OCI-LY1 (cell line): ENCODE measurements around the gene TGFB1.

ENCODE experiments used
- H2AFZ ChIP-seq: fragments of 200-600 bp; sonication (generic), shearing (Covaris generic); 2 replicates; pipeline ENCODE4 v1.6.0; 2014; ENCODE audit warnings: antibody characterized with exemption, mild to moderate bottlenecking, low read length
- H3F3A ChIP-seq: fragments of 200-600 bp; sonication (generic), shearing (Covaris generic); 2 replicates; pipeline ENCODE4 v1.6.0; 2014; ENCODE audit warnings: mild to moderate bottlenecking, antibody characterized with exemption, low read length, moderate library complexity; ENCODE audit not compliant: insufficient read depth
- H3K27ac ChIP-seq: fragments of 200-600 bp; sonication (generic); 2 replicates; pipeline ENCODE4 v1.5.1; 2014; ENCODE audit warnings: low read length, mixed run types, mild to moderate bottlenecking, low read depth; ENCODE audit not compliant: poor library complexity, severe bottlenecking
- H3K27me3 ChIP-seq: fragments of 200-600 bp; sonication (generic); 2 replicates; pipeline ENCODE4 v1.6.0; 2014; ENCODE audit warnings: antibody characterized with exemption, mild to moderate bottlenecking, low read length, moderate library complexity; ENCODE audit not compliant: insufficient read depth
- H3K36me3 ChIP-seq: fragments of 200-600 bp; sonication (generic); 2 replicates; pipeline ENCODE4 v1.6.1; 2014; ENCODE audit warnings: mild to moderate bottlenecking, antibody characterized with exemption, low read length, moderate library complexity, mixed read lengths; ENCODE audit not compliant: insufficient read depth
- H3K4me1 ChIP-seq: fragments of 200-600 bp; sonication (generic); 2 replicates; pipeline ENCODE4 v1.5.1; 2014; ENCODE audit warnings: mild to moderate bottlenecking, low read length, moderate library complexity; ENCODE audit not compliant: insufficient read depth, severe bottlenecking
- H3K4me2 ChIP-seq: fragments of 200-600 bp; sonication (generic), shearing (Covaris generic); 2 replicates; pipeline ENCODE4 v1.6.1; 2014; ENCODE audit warnings: low read length
- H3K4me3 ChIP-seq: fragments of 200-600 bp; sonication (generic); 2 replicates; pipeline ENCODE4 v1.5.1; 2014; ENCODE audit warnings: low read length, low read depth, mild to moderate bottlenecking, mixed read lengths; ENCODE audit not compliant: poor library complexity, severe bottlenecking
- H3K79me2 ChIP-seq: fragments of 200-600 bp; shearing (Covaris generic); 2 replicates; pipeline ENCODE4 v1.6.1; 2016; ENCODE audit warnings: mixed run types, low read length, mixed read lengths; ENCODE audit not compliant: insufficient read depth
- H3K9ac ChIP-seq: fragments of 200-600 bp; sonication (generic), shearing (Covaris generic); 2 replicates; pipeline ENCODE4 v1.6.1; 2014; ENCODE audit warnings: mild to moderate bottlenecking, low read length, mixed read lengths
- H3K9me2 ChIP-seq: fragments of 200-600 bp; sonication (generic), shearing (Covaris generic); 2 replicates; pipeline ENCODE4 v1.6.1; 2014; ENCODE audit warnings: low read depth, mild to moderate bottlenecking, low read length, mixed read lengths
- H3K9me3 ChIP-seq: fragments of 200-600 bp; shearing (Covaris generic); 2 replicates; pipeline ENCODE4 v1.6.1; 2014; ENCODE audit warnings: low read length, mixed read lengths
- H4K20me1 ChIP-seq: fragments of 200-600 bp; sonication (generic), shearing (Covaris generic); 2 replicates; pipeline ENCODE4 v1.6.0; 2016; ENCODE audit warnings: mild to moderate bottlenecking, low read length; ENCODE audit not compliant: insufficient read depth
- EZH2 ChIP-seq: fragments of 200-600 bp; sonication (generic), shearing (Covaris generic); IDR thresholded peaks from 2 replicates; pipeline ENCODE4 v1.8.0; 2017; ENCODE audit warnings: borderline replicate concordance, mixed run types, mild to moderate bottlenecking, antibody characterized with exemption, low read length, moderate library complexity, mixed read lengths
- TF ChIP-seq, protein P1 (sequence below): fragments of 200-600 bp; sonication (generic), shearing (Covaris generic); IDR thresholded peaks from 2 replicates; pipeline ENCODE4 v1.5.1; 2017; ENCODE audit warnings: mild to moderate bottlenecking, antibody characterized with exemption, low read length, moderate library complexity, mixed read lengths

The TGFB1 gene

DNA sequence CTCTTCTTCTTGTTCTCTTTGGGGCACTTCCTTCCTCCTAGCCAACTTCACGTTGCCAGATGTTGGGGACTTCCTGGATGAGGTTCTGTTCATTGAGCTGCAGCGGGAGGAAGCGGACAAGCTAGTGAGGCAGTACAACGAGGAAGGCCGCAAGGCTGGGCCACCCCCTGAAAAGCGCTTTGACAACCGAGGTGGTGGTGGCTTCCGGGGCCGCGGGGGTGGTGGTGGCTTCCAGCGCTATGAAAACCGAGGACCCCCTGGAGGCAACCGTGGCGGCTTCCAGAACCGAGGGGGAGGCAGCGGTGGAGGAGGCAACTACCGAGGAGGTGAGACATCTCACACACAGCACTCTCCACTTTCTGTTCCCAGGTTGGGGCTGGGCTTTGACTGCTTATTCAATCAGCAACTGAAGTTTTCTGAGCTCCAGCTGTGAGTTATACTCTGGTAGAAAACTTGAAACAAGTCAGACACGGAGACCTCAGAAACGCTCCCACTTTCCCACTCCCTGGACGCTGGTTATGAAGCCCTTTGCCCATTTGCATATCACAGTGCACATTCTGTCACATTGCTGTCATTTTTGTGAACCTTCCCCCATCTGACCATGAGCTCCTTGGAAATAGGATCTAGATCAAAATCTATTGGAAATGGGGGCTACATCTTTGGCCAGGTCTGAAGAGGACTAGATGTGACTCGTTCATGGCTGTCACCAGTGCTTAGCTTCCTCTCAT lies 50.9 kb downstream of the TGFB1 start:
- H3F3A ChIP-seq, result peaks cover 9% of the 10 kb centered on the region; the same call in 1 of the 2 replicates
- H3K27ac ChIP-seq, result peak overlapping the region; percentile 49
- H3K27me3 ChIP-seq, result no peaks in the 10 kb centered on the region
- H3K4me3 ChIP-seq, result no peak overlapping the region
- H3K9me3 ChIP-seq, result no peaks in the 10 kb centered on the region
- no peak overlapping the region for H3K9ac ChIP-seq
- TF ChIP-seq, protein P1, sequence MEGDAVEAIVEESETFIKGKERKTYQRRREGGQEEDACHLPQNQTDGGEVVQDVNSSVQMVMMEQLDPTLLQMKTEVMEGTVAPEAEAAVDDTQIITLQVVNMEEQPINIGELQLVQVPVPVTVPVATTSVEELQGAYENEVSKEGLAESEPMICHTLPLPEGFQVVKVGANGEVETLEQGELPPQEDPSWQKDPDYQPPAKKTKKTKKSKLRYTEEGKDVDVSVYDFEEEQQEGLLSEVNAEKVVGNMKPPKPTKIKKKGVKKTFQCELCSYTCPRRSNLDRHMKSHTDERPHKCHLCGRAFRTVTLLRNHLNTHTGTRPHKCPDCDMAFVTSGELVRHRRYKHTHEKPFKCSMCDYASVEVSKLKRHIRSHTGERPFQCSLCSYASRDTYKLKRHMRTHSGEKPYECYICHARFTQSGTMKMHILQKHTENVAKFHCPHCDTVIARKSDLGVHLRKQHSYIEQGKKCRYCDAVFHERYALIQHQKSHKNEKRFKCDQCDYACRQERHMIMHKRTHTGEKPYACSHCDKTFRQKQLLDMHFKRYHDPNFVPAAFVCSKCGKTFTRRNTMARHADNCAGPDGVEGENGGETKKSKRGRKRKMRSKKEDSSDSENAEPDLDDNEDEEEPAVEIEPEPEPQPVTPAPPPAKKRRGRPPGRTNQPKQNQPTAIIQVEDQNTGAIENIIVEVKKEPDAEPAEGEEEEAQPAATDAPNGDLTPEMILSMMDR, result no peak
- no peak for TF ChIP-seq EZH2
- no peaks in the 10 kb centered on the region for H4K20me1 ChIP-seq
- H3K9me2 ChIP-seq, result no peaks in the 10 kb centered on the region
- H2AFZ ChIP-seq, result no peak overlapping the region
- H3K4me2 ChIP-seq, result no peak overlapping the region
- peaks cover 100% of the 10 kb centered on the region for H3K36me3 ChIP-seq
- H3K79me2 ChIP-seq, result no peaks in the 10 kb centered on the region
- peaks cover 26% of the 10 kb centered on the region for H3K4me1 ChIP-seq

DNA sequence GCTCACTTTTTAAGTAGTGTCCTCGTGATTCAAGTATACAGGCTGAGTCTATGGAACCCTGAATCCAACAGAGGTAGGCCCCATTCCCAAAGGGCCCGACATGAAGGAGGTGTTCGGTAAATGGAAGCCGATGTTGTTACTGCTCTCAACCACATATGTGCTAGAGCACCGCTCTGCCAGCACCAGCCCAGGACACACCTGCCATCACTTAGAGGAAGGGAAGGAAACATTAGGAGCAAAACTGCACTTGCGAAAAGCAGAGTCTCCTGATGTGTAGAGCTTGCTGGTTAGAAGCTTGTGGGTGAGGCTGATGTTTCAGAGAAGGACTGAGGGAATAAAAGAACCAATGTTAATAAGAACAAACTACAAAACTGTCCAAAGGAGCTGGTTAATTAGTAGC lies 53.2 kb downstream of the TGFB1 start:
- no peak overlapping the region for H3K9ac ChIP-seq
- TF ChIP-seq, protein P1, result no peak
- TF ChIP-seq EZH2, result no peak
- H3K4me1 ChIP-seq, result peaks cover 48% of the 10 kb centered on the region
- H3K9me3 ChIP-seq, result no peaks in the 10 kb centered on the region
- peaks cover 100% of the 10 kb centered on the region for H3K36me3 ChIP-seq
- no peaks in the 10 kb centered on the region for H3K27me3 ChIP-seq
- no peak overlapping the region for H2AFZ ChIP-seq
- no peak overlapping the region for H3K4me2 ChIP-seq
- H3K4me3 ChIP-seq, result no peak overlapping the region
- no peaks in the 10 kb centered on the region for H3K9me2 ChIP-seq
- H4K20me1 ChIP-seq, result no peaks in the 10 kb centered on the region
- no peak overlapping the region for H3K27ac ChIP-seq
- H3K79me2 ChIP-seq, result no peaks in the 10 kb centered on the region
- H3F3A ChIP-seq, result no peaks in the 10 kb centered on the region

DNA sequence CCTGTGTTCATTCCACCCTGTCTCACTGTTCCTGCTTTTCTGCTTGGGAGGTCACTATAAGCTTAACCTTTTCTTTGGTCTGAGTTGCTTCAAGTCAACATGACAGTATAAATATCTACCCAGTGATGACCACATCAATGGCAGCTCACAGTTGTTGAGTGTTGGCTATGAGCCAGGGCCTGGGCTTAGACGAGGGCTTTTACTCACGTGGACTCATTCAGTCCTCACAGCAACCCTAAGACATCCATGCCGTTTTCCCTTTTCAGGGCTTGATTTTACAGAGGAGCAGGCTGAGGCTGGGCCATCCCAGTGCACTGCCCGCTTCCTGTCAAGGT lies 54.0 kb downstream of the TGFB1 start:
- Histone ChIP-seq H3K9ac (no peak overlapping the region), H3K27ac (peak overlapping the region; percentile 50), H3K36me3 (peaks cover 100% of the 10 kb centered on the region), H4K20me1 (no peaks in the 10 kb centered on the region), H3K4me1 (peaks cover 54% of the 10 kb centered on the region), H3K9me3 (no peaks in the 10 kb centered on the region), H3K9me2 (no peaks in the 10 kb centered on the region), H3K79me2 (no peaks in the 10 kb centered on the region), H3K4me2 (no peak overlapping the region), H3K27me3 (no peaks in the 10 kb centered on the region), H3K4me3 (no peak overlapping the region), H2AFZ (no peak overlapping the region), H3F3A (no peaks in the 10 kb centered on the region)
- no peak for TF ChIP-seq EZH2
- TF ChIP-seq, protein P1, result no peak
